PC-3 (cell line): ENCODE data around the gene IL34. TPM values are rescaled to one million over a fixed set of nuclear protein-coding genes. Genes with fewer than 3 reads are reported as not detected.

Source experiments
- ATAC-seq: fragments of 200-7000 bp; cut with Tn5 transposase; 2 replicates; pipeline ENCODE4 v1.9.1; 2020; ENCODE audit warnings: mild to moderate bottlenecking, moderate library complexity
- BruUV-seq: library from RNA; stranded (reverse); fragments of 400-500 nt; replicated peaks from 2 replicates; lab custom pipeline; 2021; lab: Mats Ljungman, UMichigan
- CTCF ChIA-PET: fragments of 300-600 bp; sonication (Branson Sonifier 250); formaldehyde crosslinking; loops from one replicate; lab custom pipeline; 2022; ENCODE audit warnings: antibody characterized with exemption; lab: Charles Lee
- POLR2A ChIA-PET: fragments of 300-600 bp; sonication (Branson Sonifier 250); formaldehyde crosslinking; loops from one replicate; lab custom pipeline; 2022; ENCODE audit warnings: antibody characterized with exemption; ENCODE audit not compliant: unreplicated experiment; lab: Charles Lee
- DNase-seq: peaks from one replicate; pipeline ENCODE4 v3.0.0-alpha.2; 2015
- H2AFZ ChIP-seq: fragments of 300-600 bp; sonication (generic); 2 replicates; pipeline ENCODE4 v1.6.0; 2016; ENCODE audit warnings: antibody characterized with exemption, low read length
- H3F3A ChIP-seq: fragments of 300-600 bp; sonication (generic); one replicate; pipeline ENCODE4 v1.6.0; 2017; ENCODE audit warnings: antibody characterized with exemption, low read length, control low read depth, mild to moderate bottlenecking; ENCODE audit not compliant: unreplicated experiment
- H3K27ac ChIP-seq: fragments of 300-600 bp; sonication (generic); 2 replicates; pipeline ENCODE4 v1.5.1; 2016; ENCODE audit warnings: mild to moderate bottlenecking, low read length
- H3K27me3 ChIP-seq: fragments of 300-600 bp; sonication (generic); 2 replicates; pipeline ENCODE4 v1.6.1; 2016; ENCODE audit warnings: low read length, mixed read lengths
- H3K36me3 ChIP-seq: fragments of 300-600 bp; sonication (generic); 2 replicates; pipeline ENCODE4 v1.6.1; 2016; ENCODE audit warnings: low read depth, mixed run types, low read length, mixed read lengths
- H3K4me1 ChIP-seq: fragments of 300-600 bp; sonication (generic); 2 replicates; pipeline ENCODE4 v1.5.1; 2016; ENCODE audit warnings: low read length; ENCODE audit not compliant: insufficient read depth
- H3K4me2 ChIP-seq: fragments of 300-600 bp; sonication (generic); 2 replicates; pipeline ENCODE4 v1.6.0; 2016; ENCODE audit warnings: low read length
- H3K4me3 ChIP-seq: fragments of 300-600 bp; sonication (generic); 2 replicates; pipeline ENCODE4 v1.5.1; 2016; ENCODE audit warnings: mild to moderate bottlenecking, low read length, mixed read lengths
- H3K79me2 ChIP-seq: fragments of 300-600 bp; sonication (generic); 2 replicates; pipeline ENCODE4 v1.6.1; 2017; ENCODE audit warnings: low read length, mixed read lengths
- H3K9ac ChIP-seq: fragments of 300-600 bp; sonication (generic); 2 replicates; pipeline ENCODE4 v1.6.0; 2016; ENCODE audit warnings: mild to moderate bottlenecking, low read length
- H3K9me2 ChIP-seq: fragments of 300-600 bp; sonication (generic); replicated peaks from 2 replicates; pipeline ENCODE4 v1.6.1; 2016; ENCODE audit warnings: mixed run types, low read length, mixed read lengths
- H3K9me3 ChIP-seq: fragments of 300-600 bp; sonication (generic); 2 replicates; pipeline ENCODE4 v1.6.1; 2016; ENCODE audit warnings: low read length, mixed read lengths
- H4K20me1 ChIP-seq: fragments of 300-600 bp; sonication (generic); 2 replicates; pipeline ENCODE4 v1.6.1; 2016; ENCODE audit warnings: low read length, mixed read lengths
- CTCF ChIP-seq: fragments of 300-600 bp; sonication (generic); conservative IDR thresholded peaks from 2 replicates; pipeline ENCODE4 v1.5.1; 2017; ENCODE audit warnings: antibody characterized with exemption, low read depth, mild to moderate bottlenecking, low read length
- EZH2 ChIP-seq: fragments of 300-600 bp; sonication (generic); IDR thresholded peaks from one replicate; pipeline ENCODE4 v1.6.1; 2017; ENCODE audit warnings: antibody characterized with exemption, mild to moderate bottlenecking, low read length; ENCODE audit not compliant: unreplicated experiment
- EZH2phosphoT487 ChIP-seq: fragments of 300-600 bp; sonication (generic); IDR thresholded peaks from 2 replicates; pipeline ENCODE4 v1.6.1; 2018; ENCODE audit warnings: mild to moderate bottlenecking, antibody characterized with exemption, low read length, borderline replicate concordance
- intact Hi-C: fragments of 100-400 bp; cut with micrococcal nuclease; formaldehyde crosslinking; loops from 2 replicates; pipeline ENCODE4 v1.9.0; 2023
- total RNA-seq: library from RNA; depleted of rRNA; stranded (reverse); fragments of >200 nt; gene quantifications from 2 replicates; pipeline ENCODE4 v1.2.3, GENCODE V29; 2014

The IL34 gene
- total RNA-seq, 1 experiment from 2014 or later = not detected

- TF ChIP-seq EZH2 (no peak), CTCF (no peak), EZH2phosphoT487 (no peak)
- H3K4me3 ChIP-seq = no peak overlapping the region
- H3K79me2 ChIP-seq = peaks cover 28% of the 10 kb centered on the region
- CTCF ChIA-PET = no interaction called here
- BruUV-seq = no TSS peak
- H3K4me1 ChIP-seq = no peaks in the 10 kb centered on the region
- H3K27me3 ChIP-seq = no peaks in the 10 kb centered on the region
- H4K20me1 ChIP-seq = no peaks in the 10 kb centered on the region
- no peak overlapping the region for H3K4me2 ChIP-seq
- intact Hi-C loops = no loop called here
- no peaks in the 10 kb centered on the region for H3K9me3 ChIP-seq
- H3K9ac ChIP-seq = no peak overlapping the region
- peaks cover 4% of the 10 kb centered on the region; the same call in 1 of the 2 replicates for H3K36me3 ChIP-seq
- POLR2A ChIA-PET = no interaction called here
- H3K9me2 ChIP-seq = no peaks in the 10 kb centered on the region
- ATAC-seq (no peak), DNase-seq (no peak)
- H3K27ac ChIP-seq = no peak overlapping the region
- H2AFZ ChIP-seq = no peak overlapping the region
- no peaks in the 10 kb centered on the region for H3F3A ChIP-seq
Observed at GRCh38 chr16:70678121-70678897, 31.9 kb downstream of the IL34 start.

- intact Hi-C loops = no loop called here
- Histone ChIP-seq H4K20me1 (no peaks in the 10 kb centered on the region), H3K9me3 (no peaks in the 10 kb centered on the region), H2AFZ (no peak overlapping the region), H3K27ac (no peak overlapping the region), H3K79me2 (peaks cover 36% of the 10 kb centered on the region), H3K27me3 (no peaks in the 10 kb centered on the region), H3K9ac (no peak overlapping the region), H3K4me3 (no peak overlapping the region), H3F3A (no peaks in the 10 kb centered on the region), H3K36me3 (no peaks in the 10 kb centered on the region; the same call in 1 of the 2 replicates), H3K4me2 (no peak overlapping the region), H3K4me1 (no peaks in the 10 kb centered on the region), H3K9me2 (no peaks in the 10 kb centered on the region)
- ATAC-seq = no peak
- TF ChIP-seq EZH2phosphoT487 (no peak), EZH2 (no peak), CTCF (no peak)
- ChIA-PET CTCF (no interaction called here), POLR2A (no interaction called here)
- DNase-seq = no peak
- BruUV-seq = no TSS peak
Observed at GRCh38 chr16:70678898-70679670, 32.7 kb downstream of the IL34 start.
